Right renal cortex interstitium (tissue), 3 donors: ENCODE results near the gene ERMAP. TPM values are rescaled to one million over a fixed set of nuclear protein-coding genes. Genes with fewer than 3 reads are reported as not detected.
"Not testable (repeated sequence)": the region's sequence is repeated elsewhere in the genome, so short reads cannot be mapped to it uniquely, and the experiment has no call there.

Source experiments
- DNase-seq, 3 donors: peaks; one replicate each; pipeline ENCODE4 v3.0.0-alpha.2; 2013; ENCODE audit warnings: low read depth in 3 of 3, low spot score in 2 of 3
- polyA plus RNA-seq, 3 donors: library from polyadenylated mRNA; unstranded; fragments of 120-200 nt; gene quantifications; one replicate each; pipeline ENCODE4 v1.2.1, GENCODE V29; 2013; ENCODE audit not compliant: insufficient read length in 3 of 3

Gene ERMAP
- polyA plus RNA-seq, 3 donors: 21.2 to 21.8 (median 21.7) TPM

DNA sequence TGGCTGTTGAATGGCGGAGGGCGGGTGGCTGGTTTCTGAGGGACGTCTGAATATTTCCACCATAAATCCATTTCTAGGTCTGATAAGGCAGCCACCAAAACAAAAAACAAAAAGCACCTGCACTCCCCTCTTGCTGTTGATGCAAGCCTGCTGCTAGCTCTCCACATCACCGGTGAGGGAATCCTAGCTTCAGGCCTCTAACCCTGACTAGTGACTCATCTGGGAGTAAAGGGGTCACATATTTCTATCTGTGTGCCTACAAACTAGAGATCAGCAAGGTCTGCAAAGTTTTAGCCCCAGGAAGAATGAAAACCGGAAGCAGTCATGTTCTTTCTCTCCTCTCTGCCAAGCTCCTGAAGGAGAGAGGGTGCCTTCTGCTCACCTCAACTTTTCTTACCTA is 10.3 kb upstream of the ERMAP start:
- no peak for DNase-seq

DNA sequence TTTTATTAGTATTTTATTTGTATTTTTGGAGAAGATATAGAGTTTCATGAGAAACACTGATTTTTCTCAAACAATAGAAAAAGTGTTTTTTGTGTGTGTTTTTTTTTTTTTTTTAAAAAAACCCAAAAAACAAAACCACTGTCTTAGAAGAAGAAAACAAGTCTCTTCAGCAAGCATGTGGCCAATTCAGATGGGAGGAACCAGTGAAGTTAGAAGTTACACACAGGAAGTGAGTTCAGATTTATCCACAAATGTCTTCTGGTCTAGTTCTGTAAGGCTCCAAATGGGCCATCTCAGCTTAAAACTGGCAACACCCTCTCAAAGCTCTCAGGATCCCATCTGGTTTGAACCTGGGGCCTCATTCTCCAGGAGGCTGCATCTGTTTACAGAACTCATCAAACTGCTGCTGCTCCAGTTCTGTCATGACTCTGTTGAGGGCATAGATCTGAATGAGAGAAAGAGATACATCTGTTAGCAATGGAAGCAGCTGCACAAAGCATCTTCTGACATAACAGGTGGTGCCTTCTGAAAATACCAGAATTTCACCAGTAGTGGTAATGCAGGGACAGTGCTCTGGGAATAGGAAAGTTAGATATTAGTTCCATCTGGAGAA is 9.8 kb upstream of the ERMAP start:
- no peak for DNase-seq

DNA sequence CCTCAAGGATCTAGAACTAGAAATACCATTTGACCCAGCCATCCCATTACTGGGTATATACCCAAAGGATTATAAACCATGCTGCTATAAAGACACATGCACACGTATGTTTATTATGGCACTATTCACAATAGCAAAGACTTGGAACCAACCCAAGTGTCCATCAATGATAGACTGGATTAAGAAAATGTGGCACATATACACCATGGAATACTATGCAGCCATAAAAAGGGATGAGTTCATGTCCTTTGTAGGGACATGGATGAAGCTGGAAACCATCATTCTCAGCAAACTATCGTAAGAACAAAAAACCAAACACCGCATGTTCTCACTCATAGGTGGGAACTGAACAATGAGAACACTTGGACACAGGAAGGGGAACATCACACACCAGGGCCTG is 2.1 kb upstream of the ERMAP start:
- not testable (repeated sequence) for DNase-seq

DNA sequence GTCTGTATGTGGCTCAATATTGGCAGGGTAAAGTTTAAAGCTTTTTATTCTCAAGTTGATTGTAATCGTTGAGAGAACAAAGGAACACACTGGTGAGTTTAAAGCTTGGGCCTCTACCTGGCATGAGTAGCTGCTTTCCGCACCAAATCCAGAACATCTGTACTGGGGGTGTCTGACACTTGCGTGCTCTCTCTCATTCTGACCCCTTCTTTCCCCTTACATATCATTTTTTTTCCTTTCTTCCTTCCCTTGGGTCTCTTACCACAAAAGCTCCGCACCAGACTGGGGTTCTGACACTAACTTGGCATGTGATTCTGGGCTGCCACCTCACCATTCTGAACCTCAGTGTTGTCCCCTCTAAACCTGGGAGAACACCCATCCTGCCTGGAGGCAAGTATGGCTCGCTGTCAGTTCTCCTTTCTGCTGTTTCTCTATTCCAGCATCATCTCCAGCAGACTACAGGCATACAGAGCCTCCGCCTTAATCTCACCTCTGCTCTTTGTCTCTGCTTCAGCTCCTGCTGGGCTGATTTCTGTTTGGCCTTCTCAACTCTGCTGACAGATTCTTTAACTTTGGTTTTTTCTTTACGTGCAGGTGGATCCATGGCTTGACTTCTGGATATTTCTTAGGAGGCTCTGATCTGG is 859 bp upstream of the ERMAP start:
- no peak for DNase-seq

DNA sequence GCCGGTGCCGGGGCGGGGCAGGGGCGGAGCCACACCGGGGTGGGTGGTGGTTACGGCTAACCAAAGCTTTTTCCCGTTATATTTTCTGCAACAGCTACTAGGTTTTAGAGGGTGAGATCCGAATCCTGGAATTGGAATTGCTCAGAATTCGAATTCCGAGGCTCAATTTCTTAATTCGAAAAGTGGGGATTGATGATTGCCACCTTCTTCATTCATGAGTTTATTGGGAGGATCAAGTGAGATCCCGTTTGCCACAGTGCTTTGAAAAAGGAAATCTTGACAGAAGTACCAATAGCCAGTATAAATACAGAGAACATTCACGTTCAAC is 482 bp downstream of the ERMAP start:
- DNase-seq: no peak

DNA sequence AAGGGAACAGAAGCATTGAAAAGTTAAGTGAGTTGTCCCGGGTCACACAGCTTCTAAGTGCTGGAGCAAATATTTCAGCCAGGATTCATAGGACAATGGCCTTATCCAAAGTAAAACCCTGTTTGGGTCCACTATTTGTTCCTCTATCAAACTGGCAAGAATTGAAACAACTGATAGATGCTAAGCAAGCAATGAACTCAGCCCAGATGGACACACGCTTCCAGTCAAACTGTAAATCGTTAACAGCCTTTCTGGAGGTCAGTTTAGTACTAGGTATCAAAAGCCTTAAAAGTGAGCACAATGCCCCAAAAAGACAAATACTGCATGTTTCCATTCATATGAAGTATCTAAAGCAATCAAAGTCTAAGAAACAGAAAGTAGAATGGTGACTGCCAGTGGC is 1.1 kb downstream of the ERMAP start:
- no peak for DNase-seq

DNA sequence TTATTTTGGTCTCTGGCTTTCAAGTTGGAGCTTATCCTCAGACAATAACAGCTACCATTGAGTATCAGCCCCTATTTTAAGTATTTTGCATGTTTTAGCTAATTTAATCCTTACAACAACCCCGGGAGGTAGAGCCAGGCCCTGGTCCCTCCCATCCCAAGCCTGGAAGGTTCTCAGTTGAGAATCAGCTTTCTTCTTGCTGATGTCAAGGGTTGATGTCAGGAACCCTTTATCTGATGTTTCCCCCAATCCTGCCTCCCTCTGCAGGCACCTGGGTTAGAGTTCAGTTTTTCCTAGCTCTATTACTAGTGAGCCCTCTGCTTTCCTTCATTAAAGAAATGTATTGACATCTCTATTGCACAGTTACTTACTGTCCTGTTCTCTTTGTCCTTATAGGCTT is 3.9 kb downstream of the ERMAP start:
- no peak for DNase-seq

DNA sequence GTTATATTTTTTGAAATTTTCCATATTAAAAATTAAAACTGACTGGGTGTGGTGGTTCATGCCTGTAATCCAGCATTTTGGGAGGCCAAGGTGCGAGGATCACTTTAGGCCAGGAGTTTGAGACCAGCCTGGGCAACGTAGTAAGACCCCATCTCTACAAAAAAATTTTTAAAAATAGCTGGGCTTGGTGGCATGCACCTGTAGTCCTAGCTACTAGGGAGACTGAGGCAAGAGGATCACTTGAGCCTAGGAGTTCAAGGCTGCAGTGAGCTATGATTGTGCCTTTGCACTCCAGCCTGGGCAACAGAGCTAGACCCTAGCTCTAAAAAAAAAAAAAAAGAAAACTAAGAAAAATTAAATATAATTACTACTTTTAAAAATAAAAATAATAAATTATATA is 4.8 kb downstream of the ERMAP start:
- no peak for DNase-seq

DNA sequence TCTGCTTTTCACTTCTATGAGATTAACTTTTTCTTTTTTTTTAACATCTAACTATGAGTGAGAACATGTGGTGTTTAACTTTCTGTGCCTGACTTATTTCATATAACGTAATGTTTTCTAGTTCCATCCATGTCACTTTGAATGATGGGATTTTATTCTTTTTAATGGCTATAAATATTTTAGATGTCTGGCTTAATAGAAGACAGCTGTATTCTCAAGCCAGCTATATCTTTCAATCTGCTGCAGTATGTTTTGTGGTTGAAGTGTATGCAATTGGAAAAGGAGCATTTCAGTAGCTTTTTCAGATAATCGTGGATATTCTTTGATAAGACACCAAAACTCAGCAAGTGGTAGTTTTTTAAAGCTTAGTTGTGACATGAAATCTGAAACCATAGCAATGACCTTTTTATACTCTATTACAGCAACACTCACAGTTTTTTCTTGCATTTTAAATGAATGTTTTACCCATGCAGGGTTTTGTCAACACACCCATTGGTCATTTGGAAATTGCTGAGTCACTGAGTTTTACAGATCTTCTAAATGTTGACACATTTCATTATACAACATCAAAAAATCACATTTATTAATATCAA is 6.0 kb downstream of the ERMAP start:
- DNase-seq: no peak

DNA sequence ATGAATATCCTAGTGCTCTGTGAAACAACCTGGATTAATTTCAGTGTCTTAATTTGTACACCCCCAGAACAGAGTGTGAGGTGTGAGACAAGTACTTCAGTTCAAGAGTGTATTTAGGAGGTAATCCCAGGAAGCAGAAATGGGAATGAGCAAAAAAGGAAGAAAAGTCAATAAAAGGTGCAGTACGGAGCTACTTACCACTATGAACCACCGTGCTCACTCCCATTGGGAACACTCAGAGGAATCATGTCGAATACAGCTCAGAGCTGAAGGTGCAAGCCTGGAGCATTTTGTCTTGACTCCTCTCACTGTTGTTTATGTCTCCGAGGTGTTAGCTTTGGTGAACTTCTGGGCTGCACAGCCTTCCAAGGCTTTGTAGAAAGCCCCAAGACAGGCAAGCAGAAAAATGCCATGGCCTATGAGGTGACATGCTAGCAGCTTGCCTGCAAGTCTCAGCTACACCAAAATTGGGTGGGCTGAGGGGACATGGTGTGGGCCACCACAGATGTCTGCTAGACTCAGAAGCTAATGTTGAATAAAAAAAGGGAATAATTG is 7.6 kb downstream of the ERMAP start:
- no peak for DNase-seq

DNA sequence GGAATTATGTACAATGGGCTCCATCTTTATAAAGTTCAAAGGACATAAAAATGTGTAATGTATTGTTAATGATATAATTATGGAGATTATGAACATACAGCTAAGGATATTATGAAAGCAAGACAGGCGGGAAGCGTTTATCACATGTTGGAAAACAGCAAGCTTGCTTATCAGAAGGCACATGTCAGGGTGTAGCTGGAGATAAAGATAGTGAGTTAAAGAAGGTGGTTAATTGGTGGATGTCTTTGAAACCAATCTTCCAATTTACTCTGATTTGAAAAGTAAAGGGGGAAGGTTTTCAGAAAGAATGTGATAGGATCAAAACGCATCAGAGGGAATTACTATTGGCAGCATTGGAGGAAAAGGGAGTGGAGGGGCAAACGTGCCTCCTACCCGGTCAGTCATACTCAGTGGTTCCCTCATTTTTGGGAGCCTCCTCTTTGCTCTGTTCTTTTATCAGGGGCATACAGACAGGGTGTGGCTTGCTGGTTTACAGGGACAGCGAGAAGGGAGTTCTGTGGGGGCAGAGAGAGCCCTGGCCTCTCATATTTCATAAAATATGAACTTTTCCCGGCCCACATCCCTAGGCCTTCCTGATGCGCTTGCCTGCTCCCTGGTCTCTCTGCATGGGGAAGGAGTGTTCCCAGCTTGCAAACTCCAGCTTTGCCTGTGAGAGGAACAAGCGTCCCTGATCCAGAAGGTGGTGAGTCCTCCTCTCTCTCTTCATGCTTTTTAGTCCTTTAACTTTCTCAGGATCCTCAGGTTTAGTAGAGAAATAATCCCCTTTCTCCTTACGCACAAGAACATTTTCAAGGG is 8.3 kb downstream of the ERMAP start:
- DNase-seq: no peak

DNA sequence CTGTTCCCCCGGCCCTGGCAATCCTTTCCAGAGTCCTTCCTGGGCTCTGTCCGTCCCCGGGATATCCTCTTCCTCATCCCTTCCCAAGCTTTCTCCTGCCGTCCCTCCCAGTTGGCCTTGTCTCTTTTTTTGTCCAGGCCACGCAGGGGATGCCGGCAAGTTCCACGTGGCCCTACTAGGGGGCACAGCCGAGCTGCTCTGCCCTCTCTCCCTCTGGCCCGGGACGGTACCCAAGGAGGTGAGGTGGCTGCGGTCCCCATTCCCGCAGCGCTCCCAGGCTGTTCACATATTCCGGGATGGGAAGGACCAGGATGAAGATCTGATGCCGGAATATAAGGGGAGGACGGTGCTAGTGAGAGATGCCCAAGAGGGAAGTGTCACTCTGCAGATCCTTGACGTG is 13.7 kb downstream of the ERMAP start:
- no peak for DNase-seq

DNA sequence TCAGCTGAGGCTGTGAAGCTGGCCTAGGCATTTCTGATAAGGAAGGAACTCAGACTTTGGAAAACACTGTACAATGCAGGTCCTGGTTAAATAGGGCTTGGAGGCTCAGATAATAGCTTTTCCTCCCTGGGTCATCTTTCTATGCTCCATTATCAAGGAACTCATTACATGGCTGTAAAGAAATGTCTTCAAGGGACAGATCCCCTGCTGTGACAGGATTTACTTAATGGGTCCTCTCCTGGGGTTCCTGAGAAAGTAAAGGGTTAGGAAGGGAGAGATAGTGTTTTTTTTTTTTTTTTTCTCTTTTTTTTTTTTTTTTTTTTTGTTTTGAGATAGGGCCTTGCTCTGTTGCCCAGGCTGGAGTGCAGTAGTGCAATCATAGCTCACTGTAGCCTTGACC is 14.4 kb downstream of the ERMAP start:
- DNase-seq: no peak

DNA sequence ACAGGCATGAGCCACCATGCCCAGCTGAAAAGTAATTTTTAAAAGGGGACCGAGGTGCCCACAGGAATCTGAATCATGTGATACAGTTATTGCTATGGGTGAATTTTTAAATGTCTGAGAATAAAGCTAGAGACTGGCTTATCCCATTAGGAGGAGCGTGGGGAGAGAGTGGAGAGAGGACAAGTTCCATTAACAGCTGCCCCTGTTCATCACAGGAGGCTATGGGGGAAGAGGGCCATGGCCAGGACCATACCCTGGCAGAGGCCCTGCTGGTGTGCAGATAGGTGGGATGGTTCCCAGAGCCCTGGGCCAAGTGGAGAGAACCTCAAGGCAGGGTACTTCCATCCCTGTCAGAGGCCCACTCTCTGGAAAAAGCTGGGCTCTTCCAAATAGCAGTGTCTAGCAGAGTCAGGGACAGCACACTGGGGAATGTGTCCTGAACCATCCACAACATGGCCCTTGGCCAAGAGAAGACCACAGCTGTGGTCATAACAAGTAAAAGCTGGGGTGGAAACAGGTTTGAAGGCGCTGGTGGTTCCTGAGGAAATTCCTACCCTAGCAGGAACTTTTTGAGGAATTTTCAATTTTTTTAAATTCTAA is 15.8 kb downstream of the ERMAP start:
- DNase-seq: no peak

DNA sequence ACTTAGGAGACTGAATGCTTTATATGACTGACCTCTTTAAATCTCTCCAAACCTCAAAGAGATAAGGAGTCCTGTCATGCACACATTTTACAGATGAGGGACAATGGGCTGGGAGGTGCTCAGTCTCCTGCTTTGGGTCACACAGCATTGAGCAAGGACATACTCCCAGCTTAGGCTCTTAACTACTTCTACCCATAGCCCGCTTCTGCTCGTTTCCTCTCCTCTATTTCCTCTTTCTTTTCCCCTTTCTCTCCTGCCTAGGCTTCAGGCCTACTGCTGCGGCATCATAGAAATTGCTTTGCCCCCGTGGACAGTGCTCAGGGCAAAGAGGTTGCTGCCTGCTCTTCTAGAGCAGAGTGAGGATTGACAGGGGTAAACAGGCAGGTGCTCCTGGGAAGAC is 17.1 kb downstream of the ERMAP start:
- DNase-seq: no peak

DNA sequence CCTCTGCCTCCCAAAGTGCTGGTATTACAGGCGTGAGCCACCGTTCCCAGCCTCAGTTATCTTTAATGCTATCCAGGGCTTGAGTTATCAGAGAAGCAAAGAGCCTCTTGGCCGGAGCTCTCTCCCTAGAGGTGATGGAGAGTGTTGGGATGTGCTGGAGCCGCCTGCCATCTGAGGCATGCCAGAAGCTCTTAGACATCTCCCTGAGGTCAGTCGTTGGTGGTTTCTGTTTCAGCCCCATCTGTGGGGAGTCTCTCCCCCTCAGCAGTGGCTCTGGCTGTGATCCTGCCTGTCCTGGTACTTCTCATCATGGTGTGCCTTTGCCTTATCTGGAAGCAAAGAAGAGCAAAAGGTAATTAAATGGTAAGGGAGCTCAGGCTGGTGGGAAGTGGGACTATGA is 17.9 kb downstream of the ERMAP start:
- DNase-seq: no peak

DNA sequence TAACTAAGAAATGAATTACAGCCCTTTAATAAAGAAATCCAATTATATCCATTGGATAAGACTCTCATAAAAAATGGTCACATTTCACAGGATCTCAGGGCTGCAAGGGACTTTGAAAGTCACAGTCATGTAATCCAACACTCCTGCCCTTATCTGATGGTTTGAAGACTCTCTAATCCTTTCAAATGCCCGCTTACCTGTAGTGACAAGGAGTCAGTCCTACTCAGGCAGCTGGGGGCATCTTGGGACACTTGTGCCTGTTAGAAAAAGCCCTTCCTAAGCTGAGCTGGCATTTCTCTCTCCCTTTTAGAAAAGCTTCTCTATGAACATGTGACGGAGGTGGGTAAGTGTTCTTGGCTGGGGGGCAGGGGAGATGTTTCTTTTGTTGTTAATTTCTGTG is 18.5 kb downstream of the ERMAP start:
- DNase-seq: no peak

DNA sequence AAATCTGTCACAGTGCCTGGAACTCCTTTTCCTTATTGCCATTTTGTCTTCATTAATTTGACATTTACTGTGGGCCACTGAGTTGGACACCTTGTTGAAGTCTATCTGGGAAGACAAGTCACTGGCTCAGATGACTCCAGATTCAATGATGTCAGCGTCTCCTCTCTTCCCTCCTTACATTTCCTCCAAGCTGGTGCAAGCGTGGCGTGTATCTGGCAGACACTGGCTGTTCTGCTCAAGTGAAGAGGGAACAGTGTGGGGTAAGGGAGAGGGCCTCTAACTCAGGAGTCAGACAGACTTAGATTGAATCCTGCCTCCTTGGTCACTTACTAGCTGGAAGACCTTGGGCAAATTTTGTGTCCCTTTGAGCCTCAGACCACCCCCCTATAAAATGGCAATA is 20.8 kb downstream of the ERMAP start:
- DNase-seq: no peak

DNA sequence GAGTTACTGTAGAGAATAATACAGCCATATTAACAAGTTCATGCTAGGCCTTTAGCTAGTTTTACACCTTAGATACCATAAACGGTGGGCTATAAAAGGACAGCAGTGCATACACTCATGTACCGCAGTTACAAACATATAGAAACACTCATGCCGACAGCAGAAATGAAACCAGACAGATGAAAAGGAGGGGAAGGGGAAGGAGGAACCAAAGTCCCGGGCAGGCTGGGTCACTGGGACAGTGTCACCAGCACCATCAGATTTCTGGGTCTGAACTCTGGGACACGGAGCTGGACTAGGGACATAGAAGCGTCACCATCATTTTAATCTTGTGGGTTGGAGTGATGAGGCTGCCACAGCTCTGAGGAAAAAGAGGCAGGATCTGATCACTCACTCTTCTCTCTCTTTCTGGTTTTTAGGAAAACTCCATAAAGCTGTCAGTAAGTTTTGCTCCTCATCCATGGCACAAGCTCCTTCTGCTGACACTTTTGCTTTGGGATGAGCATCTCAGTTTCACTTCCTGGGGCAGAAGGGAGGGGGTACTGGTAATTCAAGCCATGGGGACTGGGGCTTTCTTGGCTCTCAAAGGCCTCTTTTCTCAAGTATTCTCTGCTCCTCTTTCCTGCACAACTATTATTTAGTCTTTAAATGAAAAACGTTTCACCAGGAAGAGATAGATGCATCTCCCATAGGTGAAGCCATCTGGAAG is 21.7 kb downstream of the ERMAP start:
- DNase-seq: no peak

DNA sequence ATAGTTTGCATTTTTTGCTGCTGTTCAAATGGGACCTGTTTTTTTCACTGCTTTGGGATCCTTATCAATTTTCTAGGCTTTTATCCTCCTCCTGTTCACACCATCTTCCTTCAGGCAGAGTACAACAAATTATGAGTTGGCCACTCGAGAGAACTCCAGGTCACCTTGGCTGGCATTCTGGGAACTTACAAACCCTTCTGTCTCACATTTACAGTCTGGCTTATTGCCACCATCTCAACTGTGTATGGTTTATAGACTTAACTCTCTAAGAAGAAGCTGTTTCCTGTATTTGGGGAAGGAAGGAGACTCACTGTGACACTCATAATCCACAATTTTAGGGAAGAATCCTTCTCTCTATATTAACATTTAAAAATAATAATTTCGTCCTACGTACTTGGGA is 24.1 kb downstream of the ERMAP start:
- DNase-seq: no peak
